ENCODE results near the gene REEP6. TPM values are rescaled to one million over a fixed set of nuclear protein-coding genes. Genes with fewer than 3 reads are reported as not detected.

REEP6 gene
- total RNA-seq, 1 experiment from 2014 or later, result 10.5 TPM

DNA sequence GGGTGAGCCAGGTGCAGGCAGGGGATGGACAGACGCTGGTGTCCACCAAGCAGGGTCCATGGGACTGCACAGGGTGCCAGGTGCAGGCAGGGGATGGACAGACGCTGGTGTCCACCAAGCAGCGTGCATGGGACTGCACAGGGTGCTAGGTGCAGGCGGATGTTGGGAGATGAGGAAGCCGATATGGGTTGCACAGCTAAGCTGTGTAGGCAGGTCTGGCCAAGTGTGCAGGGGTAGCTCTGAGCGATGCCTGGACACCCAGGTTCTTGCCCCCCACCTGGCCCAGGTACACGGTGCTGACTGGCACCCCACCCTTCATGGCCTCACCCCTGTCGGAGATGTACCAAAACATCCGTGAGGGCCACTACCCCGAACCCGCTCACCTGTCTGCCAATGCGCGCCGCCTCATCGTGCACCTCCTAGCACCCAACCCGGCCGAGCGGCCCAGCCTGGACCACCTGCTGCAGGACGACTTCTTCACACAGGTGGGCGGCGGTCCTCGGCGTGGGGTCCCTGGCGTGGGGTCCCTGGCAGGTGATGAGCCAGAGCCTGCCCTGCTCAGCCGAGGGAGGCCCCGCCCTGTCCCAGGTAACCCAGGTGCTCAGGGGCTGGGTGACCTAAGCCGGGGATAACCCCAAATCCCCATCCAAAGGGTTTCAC lies 36.8 kb downstream of the REEP6 start:
- Histone ChIP-seq H3K18ac (ENCODE audit: insufficient read length, low read depth, low read length) (no peak overlapping the region), H3K79me2 (ENCODE audit: insufficient read depth, low read length) (no peaks in the 10 kb centered on the region), H4K8ac (replicated peaks; ENCODE audit: insufficient read length, low read depth, low read length) (no peak overlapping the region), H4K20me1 (ENCODE audit: control insufficient read depth, insufficient read depth, insufficient read length) (peaks cover 3% of the 10 kb centered on the region), H3K9me3 (ENCODE audit: control insufficient read depth, low read depth, low read length) (no peaks in the 10 kb centered on the region), H3K14ac (ENCODE audit: insufficient read depth, low read length) (no peak overlapping the region; the same call in 1 of the 2 replicates), H4K5ac (ENCODE audit: insufficient read length, low read depth, low read length) (no peak overlapping the region), H2BK120ac (ENCODE audit: low read depth, low read length, poor library complexity, severe bottlenecking) (no peak overlapping the region), H3K4ac (ENCODE audit: low read depth, low read length) (no peak overlapping the region), H3K79me1 (ENCODE audit: insufficient read depth, low read depth, low read length, poor library complexity, severe bottlenecking) (no peaks in the 10 kb centered on the region), H4K91ac (ENCODE audit: insufficient read length, low read depth, low read length) (no peak overlapping the region), H2BK12ac (ENCODE audit: insufficient read length, low read depth, low read length) (no peak overlapping the region), H3K23me2 (ENCODE audit: insufficient read length, low read depth, low read length, poor library complexity, severe bottlenecking) (peaks cover 2% of the 10 kb centered on the region), H3T11ph (ENCODE audit: low read length) (no peak overlapping the region), H2BK20ac (ENCODE audit: low read depth, low read length, poor library complexity, severe bottlenecking) (no peak overlapping the region), H3K9ac (ENCODE audit: extremely low read depth, insufficient read length, low read length) (no peak overlapping the region), H2AK5ac (ENCODE audit: insufficient read length, low read length) (no peak overlapping the region), H3K56ac (ENCODE audit: insufficient read length, low read depth, low read length) (no peak overlapping the region), H2AFZ (ENCODE audit: low read length) (no peak overlapping the region), H3K27me3 (ENCODE audit: insufficient read depth, low read length) (peaks cover 16% of the 10 kb centered on the region; the same call in 1 of the 2 replicates), H2BK15ac (ENCODE audit: low read depth, low read length) (no peak overlapping the region), H3K23ac (ENCODE audit: insufficient read length, low read depth, low read length) (no peak overlapping the region), H2BK5ac (ENCODE audit: insufficient read length, low read length) (no peak overlapping the region), H3K4me1 (ENCODE audit: insufficient read depth, low read length) (no peaks in the 10 kb centered on the region), H3K27ac (ENCODE audit: insufficient read length, low read depth, low read length) (no peak overlapping the region), H3K4me2 (ENCODE audit: insufficient read depth, insufficient read length, low read length) (no peak overlapping the region)
- WGBS (ENCODE audit: extremely low coverage, insufficient read length, low lambda C conversion rate), result no CpG with 5 or more reads among the region's 27 CpGs
- H3K9me3 Mint-ChIP-seq, result peaks cover 0 to 6% of the 10 kb centered on the region in 2 experiments; a peak in 3 of 5 replicates
- TF ChIP-seq, protein P1, sequence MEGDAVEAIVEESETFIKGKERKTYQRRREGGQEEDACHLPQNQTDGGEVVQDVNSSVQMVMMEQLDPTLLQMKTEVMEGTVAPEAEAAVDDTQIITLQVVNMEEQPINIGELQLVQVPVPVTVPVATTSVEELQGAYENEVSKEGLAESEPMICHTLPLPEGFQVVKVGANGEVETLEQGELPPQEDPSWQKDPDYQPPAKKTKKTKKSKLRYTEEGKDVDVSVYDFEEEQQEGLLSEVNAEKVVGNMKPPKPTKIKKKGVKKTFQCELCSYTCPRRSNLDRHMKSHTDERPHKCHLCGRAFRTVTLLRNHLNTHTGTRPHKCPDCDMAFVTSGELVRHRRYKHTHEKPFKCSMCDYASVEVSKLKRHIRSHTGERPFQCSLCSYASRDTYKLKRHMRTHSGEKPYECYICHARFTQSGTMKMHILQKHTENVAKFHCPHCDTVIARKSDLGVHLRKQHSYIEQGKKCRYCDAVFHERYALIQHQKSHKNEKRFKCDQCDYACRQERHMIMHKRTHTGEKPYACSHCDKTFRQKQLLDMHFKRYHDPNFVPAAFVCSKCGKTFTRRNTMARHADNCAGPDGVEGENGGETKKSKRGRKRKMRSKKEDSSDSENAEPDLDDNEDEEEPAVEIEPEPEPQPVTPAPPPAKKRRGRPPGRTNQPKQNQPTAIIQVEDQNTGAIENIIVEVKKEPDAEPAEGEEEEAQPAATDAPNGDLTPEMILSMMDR (conservative IDR thresholded peaks at IDR 0.05), result no peak
- H3K27me3 Mint-ChIP-seq (ENCODE audit: low read depth), result peaks cover 58% of the 10 kb centered on the region
- H3K36me3 Mint-ChIP-seq (ENCODE audit: insufficient read depth in 1 of 3, low read depth in 3 of 3), result no peaks in the 10 kb centered on the region
- DNase-seq, result no peak
- H3K27ac Mint-ChIP-seq, result no peak overlapping the region
- peaks cover 6 to 7% of the 10 kb centered on the region in 2 experiments; a peak in 3 of 4 replicates for H3K4me1 Mint-ChIP-seq
- no peak overlapping the region for H3K4me3 Mint-ChIP-seq
